Measurements from ENCODE around the gene UBTD1. TPM values are rescaled to one million over a fixed set of nuclear protein-coding genes. Genes with fewer than 3 reads are reported as not detected.

The UBTD1 gene
- total and polyA plus RNA-seq, 10 of the 15 experiments (the other 5 are each of a cell fraction or from before 2014, with no cell fraction given), result 0.04 to 1.5 (median 1.2) TPM; not detected in 1

- TF ChIP-seq ATF2 (IDR thresholded peaks at IDR 0.05; ENCODE audit: low read length), result no peak
- TF ChIP-seq EZH2 (IDR thresholded peaks at IDR 0.05; ENCODE audit: borderline replicate concordance, control insufficient read depth, low read depth, low read length), result no peak
- no peak for TF ChIP-seq FOXK2 (IDR thresholded peaks at IDR 0.05)
- peak; percentile 70 for TF ChIP-seq RAD21 (IDR thresholded peaks at IDR 0.05; ENCODE audit: insufficient read depth, low read depth, low read length)
- no peak for TF ChIP-seq PKNOX1 (IDR thresholded peaks at IDR 0.05)
- no peak for TF ChIP-seq BACH1 (IDR thresholded peaks at IDR 0.05; ENCODE audit: borderline replicate concordance)
- no peak for TF ChIP-seq RFX5 (IDR thresholded peaks at IDR 0.05; ENCODE audit: low read depth, low read length)
Observed at GRCh38 chr10:97534746-97535367, 36.1 kb downstream of the UBTD1 start (continued).

GRCh38 chr10:97537186-97537869 is 38.6 kb downstream of the UBTD1 start:
- no peaks in the 10 kb centered on the region for H3K4me1 ChIP-seq (ENCODE audit: control insufficient read depth, insufficient read depth, low read length)
- RAD21 ChIA-PET (ENCODE audit: unreplicated experiment), result no interaction called here
- H3K27me3 ChIP-seq (replicated peaks in 1 of 2; ENCODE audit: control insufficient read depth in 2 of 2, insufficient read depth in 2 of 2, low read length in 1 of 2), result no peaks in the 10 kb centered on the region
- FAIRE-seq, result no peak
- SMC1A ChIA-PET (ENCODE audit: uncharacterized antibody, unreplicated experiment), result interaction anchor here (1.3 to 1.7 kb wide), 2 partner anchors 17 to 18 kb away, joined by 3 to 5 read pairs; no protein-coding TSS in a partner anchor
- no peak overlapping the region for H3K9ac ChIP-seq (ENCODE audit: control insufficient read depth, insufficient read depth, low read length)
- H3K4me2 ChIP-seq (ENCODE audit: control insufficient read depth, insufficient read depth), result no peak overlapping the region
- 45% methylated on average over 5 of the region's 5 CpGs for WGBS (ENCODE audit: insufficient coverage, insufficient replicate concordance, low lambda C conversion rate, missing lambda C conversion rate)
- BruUV-seq (replicated peaks), result no TSS peak
- H3K79me2 ChIP-seq (ENCODE audit: control insufficient read depth, insufficient read depth, low read length), result no peaks in the 10 kb centered on the region
- H4K20me1 ChIP-seq (ENCODE audit: control insufficient read depth, insufficient read depth), result no peaks in the 10 kb centered on the region
- no peak overlapping the region for H2AFZ ChIP-seq (ENCODE audit: control insufficient read depth, low read depth, low read length)
- H3K27ac ChIP-seq (ENCODE audit: control insufficient read depth, insufficient read depth), result no peak overlapping the region
- intact Hi-C loops (cut with micrococcal nuclease; ENCODE audit: unreplicated experiment), result no loop called here
- H3K4me3 ChIP-seq, result no peak overlapping the region
- H3K36me3 ChIP-seq (ENCODE audit: control insufficient read depth in 2 of 2, insufficient read depth in 2 of 2, low read length in 1 of 2), result no peaks in the 10 kb centered on the region
- CTCF ChIA-PET, result interaction anchor here (0.6 to 2.7 kb wide), 3 partner anchors 8 to 461 kb away, joined by 3 to 18 read pairs (median 3); no protein-coding TSS in a partner anchor
- ATAC-seq, result no peak
- no peak for DNase-seq (ENCODE audit: low read depth, low spot score)
- POLR2A ChIA-PET, result interaction anchor here (0.6 kb wide), 1 partner anchor 166 kb away, joined by 3 read pairs; no protein-coding TSS in a partner anchor
- H3K9me3 ChIP-seq (replicated peaks; ENCODE audit: control insufficient read depth, insufficient read depth, low read length), result no peaks in the 10 kb centered on the region
- in situ Hi-C loops (cut with MboI), result no loop called here
- TF ChIP-seq RBBP5 (conservative IDR thresholded peaks at IDR 0.05), result no peak
- TF ChIP-seq ATF2 (IDR thresholded peaks at IDR 0.05; ENCODE audit: low read length), result no peak
- no peak for TF ChIP-seq ZZZ3 (IDR thresholded peaks at IDR 0.05; ENCODE audit: control insufficient read depth, insufficient read length, low read depth)
- TF ChIP-seq CREB1 (IDR thresholded peaks at IDR 0.05; ENCODE audit: low read depth), result no peak
- TF ChIP-seq PBX3 (IDR thresholded peaks at IDR 0.05; ENCODE audit: insufficient replicate concordance, low read depth, low read length), result no peak
- TF ChIP-seq POU2F2 (IDR thresholded peaks at IDR 0.05; ENCODE audit: borderline replicate concordance, low read depth, low read length), result no peak
- no peak for TF ChIP-seq E2F4 (IDR thresholded peaks at IDR 0.05; ENCODE audit: low read depth, low read length)
- no peak for TF ChIP-seq CREM (IDR thresholded peaks at IDR 0.05; ENCODE audit: low read depth)

Data from GM12878 (cell line).